ENCODE data around the gene PAPOLA.

GRCh38 chr14:96464136-96464535, 38.0 kb upstream of the PAPOLA start:
- no peak for TF ChIP-seq POLR2AphosphoS5 (IDR thresholded peaks at IDR 0.05; ENCODE audit: low read depth, low read length)
- TF ChIP-seq, protein P1, sequence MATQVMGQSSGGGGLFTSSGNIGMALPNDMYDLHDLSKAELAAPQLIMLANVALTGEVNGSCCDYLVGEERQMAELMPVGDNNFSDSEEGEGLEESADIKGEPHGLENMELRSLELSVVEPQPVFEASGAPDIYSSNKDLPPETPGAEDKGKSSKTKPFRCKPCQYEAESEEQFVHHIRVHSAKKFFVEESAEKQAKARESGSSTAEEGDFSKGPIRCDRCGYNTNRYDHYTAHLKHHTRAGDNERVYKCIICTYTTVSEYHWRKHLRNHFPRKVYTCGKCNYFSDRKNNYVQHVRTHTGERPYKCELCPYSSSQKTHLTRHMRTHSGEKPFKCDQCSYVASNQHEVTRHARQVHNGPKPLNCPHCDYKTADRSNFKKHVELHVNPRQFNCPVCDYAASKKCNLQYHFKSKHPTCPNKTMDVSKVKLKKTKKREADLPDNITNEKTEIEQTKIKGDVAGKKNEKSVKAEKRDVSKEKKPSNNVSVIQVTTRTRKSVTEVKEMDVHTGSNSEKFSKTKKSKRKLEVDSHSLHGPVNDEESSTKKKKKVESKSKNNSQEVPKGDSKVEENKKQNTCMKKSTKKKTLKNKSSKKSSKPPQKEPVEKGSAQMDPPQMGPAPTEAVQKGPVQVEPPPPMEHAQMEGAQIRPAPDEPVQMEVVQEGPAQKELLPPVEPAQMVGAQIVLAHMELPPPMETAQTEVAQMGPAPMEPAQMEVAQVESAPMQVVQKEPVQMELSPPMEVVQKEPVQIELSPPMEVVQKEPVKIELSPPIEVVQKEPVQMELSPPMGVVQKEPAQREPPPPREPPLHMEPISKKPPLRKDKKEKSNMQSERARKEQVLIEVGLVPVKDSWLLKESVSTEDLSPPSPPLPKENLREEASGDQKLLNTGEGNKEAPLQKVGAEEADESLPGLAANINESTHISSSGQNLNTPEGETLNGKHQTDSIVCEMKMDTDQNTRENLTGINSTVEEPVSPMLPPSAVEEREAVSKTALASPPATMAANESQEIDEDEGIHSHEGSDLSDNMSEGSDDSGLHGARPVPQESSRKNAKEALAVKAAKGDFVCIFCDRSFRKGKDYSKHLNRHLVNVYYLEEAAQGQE (IDR thresholded peaks at IDR 0.05; ENCODE audit: insufficient read depth in 1 of 2, low read depth in 2 of 2, low read length in 2 of 2): no peak

All from PFSK-1 (cell line).